ENCODE data around the gene PRPH2. TPM values are rescaled to one million over a fixed set of nuclear protein-coding genes. Genes with fewer than 3 reads are reported as not detected.

The PRPH2 gene
- polyA plus RNA-seq, 6 donors from 2014 or later = 0.13 to 0.36 (median 0.23) TPM; not detected in 2

GRCh38 chr6:42727627-42728026 lies 5.2 kb upstream of the PRPH2 start:
- Mint-ChIP-seq H3K4me3 (peak overlapping the region in 7 of 8 donors; percentile 84 to 96 (median 93)), H3K27me3 (no peaks in the 10 kb centered on the region), H3K9me3 (no peaks in the 10 kb centered on the region), H3K36me3 (no peaks in the 10 kb centered on the region), H3K4me1 (peaks cover 11 to 24% (median 22%) of the 10 kb centered on the region in 3 donors), H3K27ac (peak overlapping the region in 4 of 6 donors; percentile 23 to 99 (median 73))
- ATAC-seq (ENCODE audit: low read depth in 2 of 2) (no peak), DNase-seq (no peak)

- ATAC-seq (ENCODE audit: low read depth in 2 of 2) (no peak), DNase-seq (peak; percentile 9)
- Mint-ChIP-seq H3K27me3 (no peaks in the 10 kb centered on the region), H3K27ac (peak overlapping the region; percentile 60 to 99 (median 85)), H3K4me1 (peaks cover 11 to 24% (median 22%) of the 10 kb centered on the region in 3 donors), H3K9me3 (no peaks in the 10 kb centered on the region), H3K4me3 (peak overlapping the region; percentile 84 to 96 (median 94)), H3K36me3 (no peaks in the 10 kb centered on the region)
Observed at GRCh38 chr6:42727087-42727611, 4.8 kb upstream of the PRPH2 start.

GRCh38 chr6:42726485-42727086 lies 4.2 kb upstream of the PRPH2 start:
- Mint-ChIP-seq H3K27me3 (peaks cover 0 to 3% (median 0%) of the 10 kb centered on the region in 3 donors), H3K27ac (peak overlapping the region; percentile 60 to 99 (median 86)), H3K36me3 (no peaks in the 10 kb centered on the region), H3K9me3 (no peaks in the 10 kb centered on the region), H3K4me3 (peak overlapping the region; percentile 84 to 96 (median 94)), H3K4me1 (peaks cover 11 to 24% (median 22%) of the 10 kb centered on the region in 3 donors)
- ATAC-seq (ENCODE audit: low read depth in 2 of 2) (peak; percentile 96), DNase-seq (peak; percentile 79)

- ATAC-seq (ENCODE audit: low read depth in 2 of 2) (no peak), DNase-seq (no peak)
- Mint-ChIP-seq H3K27me3 (peaks cover 0 to 5% (median 0%) of the 10 kb centered on the region in 3 donors), H3K36me3 (no peaks in the 10 kb centered on the region), H3K4me3 (peak overlapping the region; percentile 84 to 96 (median 94)), H3K4me1 (peaks cover 11 to 24% (median 22%) of the 10 kb centered on the region in 3 donors), H3K9me3 (no peaks in the 10 kb centered on the region), H3K27ac (peak overlapping the region; percentile 4 to 92 (median 78))
Observed at GRCh38 chr6:42726026-42726425, 3.6 kb upstream of the PRPH2 start.

GRCh38 chr6:42724825-42725224 lies 2.4 kb upstream of the PRPH2 start:
- H3K27ac Mint-ChIP-seq = peak overlapping the region in 1 of 6 donors; percentile 85
- DNase-seq (no peak), ATAC-seq (ENCODE audit: low read depth in 2 of 2) (no peak)
- H3K36me3 Mint-ChIP-seq = no peaks in the 10 kb centered on the region
- H3K4me3 Mint-ChIP-seq = no peak overlapping the region
- H3K4me1 Mint-ChIP-seq = peaks cover 11 to 24% (median 22%) of the 10 kb centered on the region in 3 donors
- peaks cover 0 to 5% (median 0%) of the 10 kb centered on the region in 3 donors for H3K27me3 Mint-ChIP-seq
- H3K9me3 Mint-ChIP-seq = no peaks in the 10 kb centered on the region

GRCh38 chr6:42720739-42721138 lies 1.7 kb downstream of the PRPH2 start:
- ATAC-seq (ENCODE audit: low read depth in 2 of 2) (no peak), DNase-seq (no peak)
- peaks cover 0 to 5% (median 0%) of the 10 kb centered on the region in 3 donors for H3K27me3 Mint-ChIP-seq
- no peak overlapping the region for H3K4me3 Mint-ChIP-seq
- peaks cover under 1 to 6% (median 1%) of the 10 kb centered on the region in 3 donors for H3K4me1 Mint-ChIP-seq
- no peaks in the 10 kb centered on the region for H3K36me3 Mint-ChIP-seq
- no peak overlapping the region for H3K27ac Mint-ChIP-seq
- no peaks in the 10 kb centered on the region for H3K9me3 Mint-ChIP-seq

- DNase-seq (no peak), ATAC-seq (ENCODE audit: low read depth in 2 of 2) (no peak)
- Mint-ChIP-seq H3K4me1 (peaks cover 0 to 5% (median 0%) of the 10 kb centered on the region in 3 donors), H3K4me3 (peak overlapping the region in 1 of 8 donors; percentile 53), H3K27ac (no peak overlapping the region), H3K9me3 (peaks cover 0 to 7% (median 5%) of the 10 kb centered on the region in 7 donors), H3K36me3 (peaks cover 3 to 7% of the 10 kb centered on the region in 2 donors), H3K27me3 (peaks cover 0 to 9% (median 4%) of the 10 kb centered on the region in 3 donors)
Observed at GRCh38 chr6:42715871-42716270, 6.5 kb downstream of the PRPH2 start.

- ATAC-seq (ENCODE audit: low read depth in 2 of 2) (no peak), DNase-seq (no peak)
- peaks cover 0 to 9% (median 4%) of the 10 kb centered on the region in 3 donors for H3K27me3 Mint-ChIP-seq
- H3K4me1 Mint-ChIP-seq = peaks cover 0 to 5% (median 0%) of the 10 kb centered on the region in 3 donors
- H3K4me3 Mint-ChIP-seq = no peak overlapping the region
- H3K27ac Mint-ChIP-seq = no peak overlapping the region
- peaks cover 0 to 7% (median 5%) of the 10 kb centered on the region in 7 donors for H3K9me3 Mint-ChIP-seq
- H3K36me3 Mint-ChIP-seq = peaks cover 3 to 7% of the 10 kb centered on the region in 2 donors
Observed at GRCh38 chr6:42714098-42714761, 8.2 kb downstream of the PRPH2 start.

GRCh38 chr6:42711930-42712329 lies 10.5 kb downstream of the PRPH2 start:
- Mint-ChIP-seq H3K36me3 (peaks cover 3 to 7% of the 10 kb centered on the region in 2 donors), H3K27me3 (peaks cover 0 to 15% (median 4%) of the 10 kb centered on the region in 3 donors), H3K4me1 (peaks cover 0 to 2% (median 0%) of the 10 kb centered on the region in 3 donors), H3K9me3 (peaks cover 0 to 7% (median 5%) of the 10 kb centered on the region in 7 donors), H3K4me3 (no peak overlapping the region), H3K27ac (no peak overlapping the region)
- ATAC-seq (ENCODE audit: low read depth in 2 of 2) (no peak), DNase-seq (no peak)

GRCh38 chr6:42710316-42710715 lies 12.1 kb downstream of the PRPH2 start:
- ATAC-seq (ENCODE audit: low read depth in 2 of 2) (no peak), DNase-seq (no peak)
- peaks cover 0 to 15% (median 4%) of the 10 kb centered on the region in 3 donors for H3K27me3 Mint-ChIP-seq
- H3K9me3 Mint-ChIP-seq = peaks cover 0 to 7% (median 5%) of the 10 kb centered on the region in 7 donors
- no peak overlapping the region for H3K27ac Mint-ChIP-seq
- H3K4me1 Mint-ChIP-seq = peaks cover 0 to 2% (median 0%) of the 10 kb centered on the region in 3 donors
- H3K36me3 Mint-ChIP-seq = peaks cover 3 to 7% of the 10 kb centered on the region in 2 donors
- no peak overlapping the region for H3K4me3 Mint-ChIP-seq

- H3K9me3 Mint-ChIP-seq = peaks cover 0 to 7% (median 5%) of the 10 kb centered on the region in 7 donors
- H3K36me3 Mint-ChIP-seq = peaks cover 3 to 7% of the 10 kb centered on the region in 2 donors
- ATAC-seq (ENCODE audit: low read depth in 2 of 2) (no peak), DNase-seq (no peak)
- peaks cover 0 to 2% (median 0%) of the 10 kb centered on the region in 3 donors for H3K4me1 Mint-ChIP-seq
- no peak overlapping the region for H3K4me3 Mint-ChIP-seq
- peaks cover 0 to 15% (median 4%) of the 10 kb centered on the region in 3 donors for H3K27me3 Mint-ChIP-seq
- H3K27ac Mint-ChIP-seq = no peak overlapping the region
Observed at GRCh38 chr6:42709871-42710270, 12.5 kb downstream of the PRPH2 start.

- DNase-seq (no peak), ATAC-seq (ENCODE audit: low read depth in 2 of 2) (no peak)
- H3K27me3 Mint-ChIP-seq = peaks cover 0 to 15% (median 0%) of the 10 kb centered on the region in 3 donors
- no peak overlapping the region for H3K27ac Mint-ChIP-seq
- H3K4me1 Mint-ChIP-seq = peaks cover 0 to 2% (median 0%) of the 10 kb centered on the region in 3 donors
- no peak overlapping the region for H3K4me3 Mint-ChIP-seq
- H3K9me3 Mint-ChIP-seq = peaks cover 0 to 7% (median 5%) of the 10 kb centered on the region in 7 donors
- peaks cover 3 to 7% of the 10 kb centered on the region in 2 donors for H3K36me3 Mint-ChIP-seq
Observed at GRCh38 chr6:42708096-42708495, 14.3 kb downstream of the PRPH2 start.

- Mint-ChIP-seq H3K36me3 (peaks cover 3 to 7% of the 10 kb centered on the region in 2 donors), H3K27me3 (peaks cover 0 to 15% (median 0%) of the 10 kb centered on the region in 3 donors), H3K4me1 (peaks cover 0 to 2% (median 0%) of the 10 kb centered on the region in 3 donors), H3K9me3 (peaks cover 0 to 7% (median 5%) of the 10 kb centered on the region in 7 donors), H3K4me3 (peak overlapping the region in 1 of 8 donors; percentile 44), H3K27ac (no peak overlapping the region)
- DNase-seq (no peak), ATAC-seq (ENCODE audit: low read depth in 2 of 2) (no peak)
Observed at GRCh38 chr6:42707595-42707994, 14.8 kb downstream of the PRPH2 start.
